Measurements from ENCODE around the gene EBF3.

EBF3 gene

GRCh38 chr10:129968853-129969183 is 4.7 kb upstream of the EBF3 start:
- no peak for DNase-seq (ENCODE audit: low read depth in 1 of 2, low spot score in 1 of 2)
- TF ChIP-seq JUND (IDR thresholded peaks at IDR 0.05; ENCODE audit: low read depth): no peak
- in situ Hi-C loops (cut with HindIII; ENCODE audit: low pct_unique_long_range_greater_than_20kb, low sequenced_read_pairs): no loop called here

GRCh38 chr10:129968020-129968852 is 4.2 kb upstream of the EBF3 start:
- no peak for DNase-seq (ENCODE audit: low read depth in 1 of 2, low spot score in 1 of 2)
- in situ Hi-C loops (cut with HindIII; ENCODE audit: low pct_unique_long_range_greater_than_20kb, low sequenced_read_pairs): no loop called here
- TF ChIP-seq JUND (IDR thresholded peaks at IDR 0.05; ENCODE audit: low read depth): no peak

- no peak for TF ChIP-seq JUND (IDR thresholded peaks at IDR 0.05; ENCODE audit: low read depth)
- DNase-seq (ENCODE audit: low read depth in 1 of 2, low spot score in 1 of 2): no peak
Measured at GRCh38 chr10:129967579-129968019, 3.5 kb upstream of the EBF3 start.

GRCh38 chr10:129966889-129967578 is 3.0 kb upstream of the EBF3 start:
- DNase-seq (ENCODE audit: low read depth in 1 of 2, low spot score in 1 of 2): no peak
- TF ChIP-seq JUND (IDR thresholded peaks at IDR 0.05; ENCODE audit: low read depth): no peak
- in situ Hi-C loops (cut with HindIII; ENCODE audit: low pct_unique_long_range_greater_than_20kb, low sequenced_read_pairs): no loop called here

More at GRCh38 chr10:129967579-129968019, 3.5 kb upstream of the EBF3 start:
- in situ Hi-C loops (cut with HindIII; ENCODE audit: low pct_unique_long_range_greater_than_20kb, low sequenced_read_pairs): no loop called here

DNA sequence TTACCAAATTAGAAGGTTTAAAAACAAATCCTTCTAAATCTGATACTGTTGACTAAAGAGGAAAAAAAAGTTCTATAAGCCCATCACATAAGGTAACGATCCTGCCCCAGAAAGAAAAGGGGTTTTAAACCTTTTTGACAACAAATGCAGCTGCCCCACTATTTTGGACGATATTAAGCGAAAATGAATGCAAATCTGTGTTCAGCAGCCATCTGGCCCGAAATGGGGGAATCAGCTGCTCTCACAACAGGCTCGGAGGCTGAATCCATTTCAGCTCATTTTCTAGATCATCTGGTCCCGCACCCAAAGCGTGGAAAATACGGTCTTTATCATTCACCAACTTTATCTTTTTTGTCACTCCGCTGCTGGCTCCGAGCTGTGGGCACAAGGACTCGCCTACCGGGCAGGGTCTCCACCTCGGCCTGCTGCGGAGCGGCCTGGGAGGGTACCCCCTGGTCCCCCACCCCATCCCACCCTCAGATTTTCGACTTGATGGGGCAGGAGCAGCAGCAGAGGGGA is 2.4 kb upstream of the EBF3 start:
- in situ Hi-C loops (cut with HindIII; ENCODE audit: low pct_unique_long_range_greater_than_20kb, low sequenced_read_pairs): no loop called here
- TF ChIP-seq JUND (IDR thresholded peaks at IDR 0.05; ENCODE audit: low read depth): no peak
- no peak for DNase-seq (ENCODE audit: low read depth in 1 of 2, low spot score in 1 of 2)

GRCh38 chr10:129965959-129966358 is 1.9 kb upstream of the EBF3 start:
- TF ChIP-seq JUND (IDR thresholded peaks at IDR 0.05; ENCODE audit: low read depth): no peak
- in situ Hi-C loops (cut with HindIII; ENCODE audit: low pct_unique_long_range_greater_than_20kb, low sequenced_read_pairs): no loop called here
- no peak for DNase-seq (ENCODE audit: low read depth in 1 of 2, low spot score in 1 of 2)

DNA sequence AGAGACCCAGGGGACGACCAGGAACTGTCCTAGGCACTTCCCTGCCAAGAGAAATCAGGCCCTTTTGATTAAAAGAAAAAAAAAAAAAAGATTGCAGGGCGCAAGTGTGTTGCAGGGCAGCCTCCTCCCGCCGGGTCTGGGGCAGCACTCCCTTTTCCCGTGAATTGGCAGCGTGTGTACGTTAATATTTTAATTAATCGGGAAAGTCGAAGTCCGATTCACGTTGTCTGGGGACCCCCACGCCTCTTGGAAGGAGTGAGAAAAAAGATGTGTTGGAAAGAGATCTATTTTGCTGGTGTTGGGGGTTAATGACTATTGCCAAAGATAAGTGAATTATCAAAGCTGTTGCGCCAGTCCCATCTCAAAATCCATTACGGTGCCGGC is 1.3 kb upstream of the EBF3 start:
- no peak for DNase-seq (ENCODE audit: low read depth in 1 of 2, low spot score in 1 of 2)
- in situ Hi-C loops (cut with HindIII; ENCODE audit: low pct_unique_long_range_greater_than_20kb, low sequenced_read_pairs): no loop called here
- no peak for TF ChIP-seq JUND (IDR thresholded peaks at IDR 0.05; ENCODE audit: low read depth)

DNA sequence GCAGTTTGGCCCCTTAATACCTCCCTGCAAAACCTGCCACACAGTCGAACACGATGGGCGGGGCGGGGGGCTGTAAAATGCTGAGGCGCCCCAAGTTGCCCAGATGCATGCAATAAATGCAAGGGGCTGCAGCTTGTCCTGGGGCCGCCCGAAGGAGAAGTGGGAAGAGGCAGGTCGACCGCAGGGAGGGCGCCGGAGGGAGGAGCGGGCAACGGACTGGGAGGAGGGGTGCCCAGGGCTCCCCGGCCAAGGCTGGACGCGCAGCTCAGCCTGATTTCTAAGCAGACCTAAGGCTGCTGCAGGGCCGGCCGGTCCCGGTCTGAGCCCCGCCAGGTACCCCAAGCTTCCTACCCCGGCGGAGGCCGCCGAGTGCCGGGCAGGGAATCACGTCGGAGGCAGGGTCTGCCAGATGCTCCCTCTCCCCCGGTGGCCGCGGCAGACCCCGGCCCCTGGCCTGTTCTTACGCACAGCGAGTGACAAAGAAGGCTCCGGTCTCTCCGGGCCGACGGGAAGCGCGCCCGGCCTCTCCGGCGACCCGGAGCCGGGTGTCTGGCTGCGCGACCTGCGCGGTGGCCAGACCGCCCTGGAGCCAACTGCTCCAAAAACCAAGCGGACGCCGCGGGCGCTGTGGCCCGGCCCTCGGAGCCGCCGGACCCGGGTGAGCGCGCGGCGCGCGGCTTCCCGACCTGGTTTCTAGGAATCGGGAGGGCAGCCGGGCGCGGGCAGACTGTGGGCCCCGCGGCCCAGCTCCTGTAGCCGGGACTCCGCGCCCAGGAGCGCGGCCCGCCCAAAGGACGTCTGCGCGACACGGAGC is 744 bp upstream of the EBF3 start:
- no peak for TF ChIP-seq JUND (IDR thresholded peaks at IDR 0.05; ENCODE audit: low read depth)
- no peak for DNase-seq (ENCODE audit: low read depth in 1 of 2, low spot score in 1 of 2)
- in situ Hi-C loops (cut with HindIII; ENCODE audit: low pct_unique_long_range_greater_than_20kb, low sequenced_read_pairs): no loop called here

DNA sequence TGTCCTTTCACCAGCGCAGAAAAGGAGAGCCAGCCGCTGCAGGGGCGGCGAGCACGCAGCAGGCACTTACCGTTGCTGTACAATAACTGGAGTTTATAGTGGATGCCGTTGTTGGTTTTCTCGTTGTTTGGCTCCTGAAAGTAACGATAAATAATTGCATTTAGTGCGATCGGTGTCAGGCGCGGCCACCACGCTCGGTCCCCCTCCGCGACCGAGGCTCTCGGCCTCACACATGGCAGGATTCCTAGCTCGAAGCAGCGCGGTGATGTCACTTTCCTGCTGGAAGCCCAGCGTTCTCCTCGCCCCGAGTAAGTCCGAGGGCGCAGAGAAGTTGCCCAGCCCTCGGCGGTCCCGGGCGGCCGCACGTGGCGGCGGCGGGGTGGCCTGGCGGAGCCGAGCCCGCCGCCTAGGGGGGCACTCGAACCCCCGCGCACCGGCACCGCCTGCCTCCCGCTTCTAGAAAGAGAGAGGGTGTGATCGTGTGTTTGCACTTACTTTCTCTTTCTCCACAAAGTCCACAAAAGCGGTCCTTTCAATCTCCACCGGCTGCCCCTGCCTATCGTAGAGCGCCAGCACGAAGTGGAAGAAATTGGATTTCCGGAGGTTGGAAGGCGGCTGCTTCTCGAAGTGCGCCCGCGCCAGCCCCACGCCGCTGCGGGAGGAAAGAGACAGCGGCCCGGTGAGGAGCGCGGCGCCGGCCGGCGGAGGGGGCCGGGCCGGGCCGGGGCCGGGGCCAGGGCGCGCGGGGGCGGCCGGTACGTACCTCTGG is 1.0 kb downstream of the EBF3 start:
- DNase-seq (ENCODE audit: low read depth in 1 of 2, low spot score in 1 of 2): peak; percentile 1 to 33
- no peak for TF ChIP-seq JUND (IDR thresholded peaks at IDR 0.05; ENCODE audit: low read depth)
- in situ Hi-C loops (cut with HindIII; ENCODE audit: low pct_unique_long_range_greater_than_20kb, low sequenced_read_pairs): no loop called here

GRCh38 chr10:129962031-129962871 is 1.8 kb downstream of the EBF3 start:
- TF ChIP-seq JUND (IDR thresholded peaks at IDR 0.05; ENCODE audit: low read depth): no peak
- no peak for DNase-seq (ENCODE audit: low read depth in 1 of 2, low spot score in 1 of 2)
- in situ Hi-C loops (cut with HindIII; ENCODE audit: low pct_unique_long_range_greater_than_20kb, low sequenced_read_pairs): no loop called here

GRCh38 chr10:129961157-129961701 is 2.8 kb downstream of the EBF3 start:
- no peak for TF ChIP-seq JUND (IDR thresholded peaks at IDR 0.05; ENCODE audit: low read depth)
- DNase-seq (ENCODE audit: low read depth in 1 of 2, low spot score in 1 of 2): no peak
- in situ Hi-C loops (cut with HindIII; ENCODE audit: low pct_unique_long_range_greater_than_20kb, low sequenced_read_pairs): no loop called here
